HG03066 (cell line): ENCODE measurements around the gene GDAP2.
"Not testable (repeated sequence)": the region's sequence is repeated elsewhere in the genome, so short reads cannot be mapped to it uniquely, and the experiment has no call there.

ENCODE experiments used
- ATAC-seq: cut with Tn5 transposase; IDR thresholded peaks from one replicate; pipeline ENCODE4 v1.9.1; 2021; ENCODE audit warnings: low read depth; ENCODE audit not compliant: unreplicated experiment

GDAP2 gene

DNA sequence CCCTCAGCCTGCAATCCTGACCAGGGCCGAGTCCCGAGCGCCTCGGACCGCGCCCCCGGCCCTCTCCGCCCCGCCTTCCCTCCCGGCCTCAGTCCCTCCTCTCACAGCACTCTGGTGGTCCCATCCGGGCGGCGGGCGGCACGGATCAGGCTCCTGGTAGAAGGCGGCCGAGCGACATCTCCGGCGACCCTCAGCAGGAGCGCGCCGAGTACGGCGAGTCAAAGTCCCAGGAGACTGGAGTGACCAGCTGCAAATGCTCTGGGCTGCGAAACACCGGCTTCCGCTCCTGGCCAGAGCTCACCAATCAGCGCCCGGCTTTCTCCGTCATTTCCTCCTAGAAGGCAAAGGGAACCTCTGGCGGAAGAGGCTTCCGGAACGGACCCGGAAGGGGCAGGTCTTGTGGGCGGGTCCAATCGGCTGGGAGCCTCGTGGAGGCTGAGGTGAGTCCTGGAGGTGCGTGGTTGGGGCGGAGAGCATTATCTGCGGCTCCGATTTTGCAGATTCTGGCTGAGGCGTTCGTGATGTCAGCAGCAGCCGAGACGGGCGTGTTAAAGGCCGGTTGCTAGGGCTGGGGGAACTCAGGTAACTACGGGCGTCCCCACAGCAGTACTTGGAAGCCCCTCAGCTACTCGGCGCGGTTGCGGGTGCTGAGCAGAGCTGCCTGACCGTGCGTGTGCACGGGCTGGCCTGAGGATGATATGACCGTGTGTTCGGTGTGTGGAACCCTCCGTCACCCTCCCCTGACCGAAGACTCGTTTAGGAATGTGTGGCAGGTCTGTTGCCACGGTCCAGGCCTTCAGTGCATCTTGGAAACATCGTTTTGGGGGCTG lies at the start of gene GDAP2, which contains the start of gene WDR3:
Gene GDAP2 (minus strand): TSS at position 279 of the 830 bp plus-strand sequence. CDS start 9,264 bp downstream, outside the sequence.
Gene WDR3 (plus strand): TSS at position 397 of the 830 bp plus-strand sequence. CDS start 3,581 bp downstream, outside the sequence.
- ATAC-seq: peak; percentile 93

DNA sequence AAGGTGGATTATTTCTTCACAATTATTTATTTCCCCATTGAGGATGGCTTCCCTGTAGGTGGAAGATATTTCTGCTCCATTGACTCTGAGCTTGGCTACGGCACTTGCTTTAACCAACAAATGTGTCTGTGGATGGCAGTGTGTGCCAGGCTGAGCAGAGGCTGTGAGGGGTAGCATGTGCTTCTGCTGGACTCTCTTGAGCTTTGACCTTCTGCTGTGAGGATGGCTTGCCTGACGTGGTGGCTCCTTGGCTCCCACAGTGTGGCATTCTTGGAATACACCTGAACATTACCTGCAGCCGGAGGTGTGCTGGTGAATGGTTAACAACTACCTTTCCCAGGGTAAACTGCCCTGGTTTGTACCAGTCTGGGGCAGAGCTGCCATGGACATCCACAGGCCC lies 47.0 kb upstream of the GDAP2 start:
- ATAC-seq: no peak

DNA sequence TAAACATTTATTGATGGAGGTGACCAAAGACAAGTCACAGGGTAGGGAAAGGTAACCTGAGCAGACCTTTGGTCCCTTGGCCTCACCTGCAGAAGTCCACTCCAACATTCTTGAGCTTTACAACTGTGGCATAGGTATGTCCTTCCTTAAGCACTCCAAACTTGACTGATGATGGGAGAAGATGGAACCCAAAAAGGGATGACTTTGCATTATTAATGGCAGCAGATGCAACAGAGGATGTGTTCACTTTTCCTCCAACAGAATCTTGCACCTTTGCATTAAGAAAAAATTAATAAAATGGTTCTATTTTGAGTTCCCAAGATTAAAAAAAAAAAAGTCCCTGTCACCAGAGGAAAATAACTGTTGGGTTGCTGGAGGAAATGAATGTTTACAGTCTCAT lies 42.4 kb upstream of the GDAP2 start:
- no peak for ATAC-seq

DNA sequence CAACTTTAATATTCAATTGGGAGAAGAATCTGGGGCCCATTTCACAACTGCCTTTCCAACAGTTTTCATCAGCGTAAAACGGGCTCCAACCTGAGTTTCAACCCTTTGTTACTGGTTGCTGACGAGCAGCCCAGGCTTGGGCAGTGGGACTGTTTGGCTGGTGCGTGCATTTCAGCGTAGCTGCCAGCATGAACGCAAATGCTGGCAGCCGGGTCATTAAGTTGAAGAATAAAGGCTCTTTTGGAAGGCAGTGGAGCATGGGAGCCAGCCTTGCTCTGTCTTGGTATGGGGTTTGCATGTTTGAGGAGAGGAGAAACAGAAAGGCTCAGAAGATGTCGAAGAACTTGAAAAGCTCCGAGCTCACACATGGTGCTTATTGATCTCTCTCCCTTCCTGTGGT lies 40.8 kb upstream of the GDAP2 start:
- ATAC-seq: no peak

GRCh38 chr1:117967881-117968280 lies 38.5 kb upstream of the GDAP2 start:
- ATAC-seq: no peak

- no peak for ATAC-seq
Observed at GRCh38 chr1:117967477-117967876, 38.1 kb upstream of the GDAP2 start.

- ATAC-seq: no peak
Observed at GRCh38 chr1:117964290-117965038, 35.0 kb upstream of the GDAP2 start.

DNA sequence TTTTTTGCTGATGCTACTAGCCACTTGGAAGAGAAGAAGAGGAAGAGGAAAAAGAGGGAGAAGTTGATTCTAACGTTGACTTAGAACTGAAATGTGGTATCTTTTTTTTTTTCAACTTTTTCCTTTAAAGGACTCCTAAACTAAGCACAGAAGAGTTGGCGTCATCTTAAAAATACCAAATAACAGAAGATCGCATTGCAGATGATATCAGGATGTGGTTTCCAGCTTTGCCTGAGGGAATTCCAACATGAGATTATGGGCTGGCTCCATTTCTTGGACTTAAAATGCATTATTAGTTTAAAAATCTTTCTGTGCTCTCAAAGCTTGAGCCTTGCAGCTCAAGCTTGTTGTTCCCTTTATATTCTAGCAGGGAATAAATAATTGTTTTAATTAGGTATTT lies 29.9 kb upstream of the GDAP2 start:
- ATAC-seq: no peak

- no peak for ATAC-seq
Observed at GRCh38 chr1:117952386-117952785, 23.0 kb upstream of the GDAP2 start.

- ATAC-seq: no peak
Observed at GRCh38 chr1:117942293-117942692, 12.9 kb upstream of the GDAP2 start.

GRCh38 chr1:117933769-117934168 lies 4.3 kb upstream of the GDAP2 start:
- no peak for ATAC-seq

- ATAC-seq: no peak
Observed at GRCh38 chr1:117932576-117932975, 3.2 kb upstream of the GDAP2 start.

DNA sequence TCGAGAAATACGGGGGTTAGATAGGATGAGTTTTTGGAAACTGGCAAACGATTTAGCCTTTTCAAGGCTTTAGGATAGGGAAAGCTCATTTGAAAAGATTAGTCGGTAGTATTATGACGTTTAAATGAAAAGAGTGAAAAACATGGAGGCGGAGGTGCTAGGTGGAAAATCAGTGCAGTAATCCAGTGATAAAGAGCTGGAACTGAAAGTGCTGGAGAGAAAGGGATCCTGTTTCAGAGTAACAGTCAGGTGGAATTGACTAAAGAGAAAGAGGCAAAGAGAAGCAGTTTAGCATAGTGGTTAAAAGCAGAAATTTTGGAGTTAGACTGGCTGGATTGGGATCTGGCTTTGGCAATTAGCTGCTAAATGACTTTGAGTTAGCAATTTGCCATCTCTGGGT lies 1.1 kb upstream of the GDAP2 start:
- no peak for ATAC-seq

- no peak for ATAC-seq
Observed at GRCh38 chr1:117930173-117930447, 689 bp upstream of the GDAP2 start.

GRCh38 chr1:117928881-117929342 lies 509 bp downstream of the GDAP2 start:
- ATAC-seq: peak; percentile 38

- no peak for ATAC-seq
Observed at GRCh38 chr1:117925981-117926380, 3.4 kb downstream of the GDAP2 start.

- not testable (repeated sequence) for ATAC-seq
Observed at GRCh38 chr1:117922717-117923116, 6.7 kb downstream of the GDAP2 start.

DNA sequence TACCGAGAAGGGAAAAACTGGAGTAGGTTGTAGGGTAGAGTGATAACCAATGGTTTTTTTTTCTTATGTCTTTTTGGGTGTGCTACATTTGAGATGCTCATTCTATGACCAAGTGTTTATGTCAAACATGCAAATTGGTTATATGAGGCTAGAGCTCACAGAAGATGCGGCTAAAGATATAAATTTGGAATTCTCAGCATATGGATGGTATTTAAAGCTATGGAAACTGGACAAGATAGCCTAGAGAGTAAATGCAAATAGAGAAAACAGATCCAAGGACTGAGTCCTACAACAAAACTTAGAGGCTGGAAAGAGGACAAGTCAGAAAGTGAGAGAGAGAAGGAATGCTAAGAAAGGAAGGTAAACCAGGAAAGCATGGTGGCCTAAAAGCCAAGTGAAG lies 7.4 kb downstream of the GDAP2 start:
- ATAC-seq: no peak

- ATAC-seq: no peak
Observed at GRCh38 chr1:117919376-117919775, 10.0 kb downstream of the GDAP2 start.

- ATAC-seq: no peak
Observed at GRCh38 chr1:117911051-117911450, 18.4 kb downstream of the GDAP2 start.

- no peak for ATAC-seq
Observed at GRCh38 chr1:117905019-117905418, 24.4 kb downstream of the GDAP2 start.

DNA sequence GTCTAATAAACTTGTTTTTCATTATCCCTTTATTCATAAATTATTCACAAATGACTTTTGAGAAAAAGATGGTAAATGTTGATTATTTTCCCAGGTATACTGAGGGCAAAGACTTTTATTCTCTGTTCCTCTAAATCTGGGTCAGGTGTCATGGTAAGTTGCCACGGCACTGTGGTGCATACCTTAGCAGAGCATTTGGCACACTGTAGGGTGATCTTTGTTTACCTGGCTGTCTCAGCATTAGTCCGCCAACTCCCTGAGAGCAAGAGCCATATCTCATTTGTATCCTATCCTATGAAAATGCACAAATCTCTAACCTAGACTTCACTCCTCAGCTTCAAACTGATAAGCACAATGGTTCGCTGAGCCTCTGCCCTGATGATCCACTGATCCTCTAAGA lies 24.9 kb downstream of the GDAP2 start:
- no peak for ATAC-seq
